Inflammatory macrophage treated with lipopolysaccharide for 1 hour (primary cell): ENCODE data around the gene CHD3.
"Not testable (repeated sequence)": the region's sequence is repeated elsewhere in the genome, so short reads cannot be mapped to it uniquely, and the experiment has no call there.

Experiments used
- DNase-seq, 2 donors: peaks; one replicate each; pipeline ENCODE4 v3.0.0-alpha.2; 2020 to 2022

Gene CHD3

GRCh38 chr17:7850701-7851437 lies 37.7 kb upstream of the CHD3 start:
- no peak for DNase-seq

GRCh38 chr17:7851438-7852261 lies 36.9 kb upstream of the CHD3 start:
- peak; percentile 68 to 87 for DNase-seq

GRCh38 chr17:7852262-7852670 lies 36.3 kb upstream of the CHD3 start:
- DNase-seq, result no peak

- DNase-seq, result no peak
Measured at GRCh38 chr17:7852919-7853690, 35.5 kb upstream of the CHD3 start.

GRCh38 chr17:7853691-7854038 lies 34.9 kb upstream of the CHD3 start:
- no peak for DNase-seq

GRCh38 chr17:7854078-7854777 lies 34.4 kb upstream of the CHD3 start:
- no peak for DNase-seq

- no peak for DNase-seq
Measured at GRCh38 chr17:7854851-7855659, 33.5 kb upstream of the CHD3 start, which contains the start of gene TMEM88. TMEM88 (plus strand) TSS chr17:7855066; CDS start chr17:7855075, 9 bp downstream.

- DNase-seq, result no peak
Measured at GRCh38 chr17:7855660-7856010, 33.0 kb upstream of the CHD3 start.

GRCh38 chr17:7856011-7856810 lies 32.4 kb upstream of the CHD3 start:
- peak in 1 of 2 donors; percentile 25 for DNase-seq

- peak; percentile 94 to 95 for DNase-seq
Measured at GRCh38 chr17:7856811-7857712, 31.5 kb upstream of the CHD3 start, which contains the start of gene NAA38. NAA38 (minus strand) TSS chr17:7857559; CDS start chr17:7857463, 96 bp downstream.

GRCh38 chr17:7857713-7858521 lies 30.7 kb upstream of the CHD3 start, which contains the start of gene CYB5D1:
CYB5D1 (plus strand) TSS chr17:7858003; CDS start chr17:7858135, 132 bp downstream.
- DNase-seq, result peak; percentile 78 to 92

GRCh38 chr17:7858522-7858810 lies 30.1 kb upstream of the CHD3 start:
- DNase-seq, result peak in 1 of 2 donors; percentile 32

GRCh38 chr17:7859028-7859427 lies 29.6 kb upstream of the CHD3 start:
- no peak for DNase-seq

GRCh38 chr17:7862692-7863437 lies 25.7 kb upstream of the CHD3 start:
- peak in 1 of 2 donors; percentile 51 for DNase-seq

GRCh38 chr17:7864384-7864783 lies 24.2 kb upstream of the CHD3 start:
- not testable (repeated sequence) for DNase-seq

- DNase-seq, result no peak
Measured at GRCh38 chr17:7864995-7865650, 23.5 kb upstream of the CHD3 start.

GRCh38 chr17:7867881-7868329 lies 20.7 kb upstream of the CHD3 start:
- DNase-seq, result peak in 1 of 2 donors; percentile 40
